GM06990 (cell line): ENCODE results near the gene TPSG1.

Experiments used
- DNase-seq: peaks from one replicate; pipeline ENCODE4 v3.0.0-alpha.2; 2011; ENCODE audit not compliant: insufficient read length; ENCODE audit errors: extremely low read depth
- H3K27me3 ChIP-seq: replicated peaks from 2 replicates; pipeline ENCODE4 v1.6.0; 2011; ENCODE audit warnings: low read length; ENCODE audit not compliant: control insufficient read depth, insufficient read depth
- H3K36me3 ChIP-seq: 2 replicates; pipeline ENCODE4 v1.5.1; 2011; ENCODE audit warnings: low read length; ENCODE audit not compliant: control insufficient read depth, insufficient read depth
- H3K4me3 ChIP-seq: replicated peaks from 2 replicates; pipeline ENCODE4 v1.5.1; 2011; ENCODE audit warnings: low read depth, mild to moderate bottlenecking, control low read depth, low read length
- CTCF ChIP-seq: IDR thresholded peaks from 2 replicates; pipeline ENCODE4 v1.5.1; 2011; ENCODE audit warnings: low read length, control low read depth, mild to moderate bottlenecking, inconsistent platforms; ENCODE audit not compliant: insufficient read depth, poor library complexity, severe bottlenecking

The TPSG1 gene

GRCh38 chr16:1216296-1216619 lies 8.8 kb downstream of the TPSG1 start:
- H3K36me3 ChIP-seq: no peaks in the 10 kb centered on the region
- DNase-seq: no peak
- no peak overlapping the region for H3K4me3 ChIP-seq

GRCh38 chr16:1215574-1216295 lies 9.3 kb downstream of the TPSG1 start:
- TF ChIP-seq CTCF: no peak
- no peaks in the 10 kb centered on the region for H3K27me3 ChIP-seq
- no peak overlapping the region for H3K4me3 ChIP-seq
- no peaks in the 10 kb centered on the region for H3K36me3 ChIP-seq
- no peak for DNase-seq

More at GRCh38 chr16:1216296-1216619, 8.8 kb downstream of the TPSG1 start:
- no peak for TF ChIP-seq CTCF
- no peaks in the 10 kb centered on the region for H3K27me3 ChIP-seq

GRCh38 chr16:1214719-1215118 lies 10.3 kb downstream of the TPSG1 start:
- no peaks in the 10 kb centered on the region for H3K36me3 ChIP-seq
- TF ChIP-seq CTCF: no peak

GRCh38 chr16:1213796-1214372 lies 11.2 kb downstream of the TPSG1 start:
- TF ChIP-seq CTCF: no peak
- no peaks in the 10 kb centered on the region for H3K27me3 ChIP-seq
- no peak for DNase-seq
- no peaks in the 10 kb centered on the region for H3K36me3 ChIP-seq
- H3K4me3 ChIP-seq: no peak overlapping the region

More at GRCh38 chr16:1214719-1215118, 10.3 kb downstream of the TPSG1 start:
- Histone ChIP-seq H3K27me3 (no peaks in the 10 kb centered on the region), H3K4me3 (no peak overlapping the region)
- DNase-seq: no peak

- Histone ChIP-seq H3K4me3 (no peak overlapping the region), H3K27me3 (no peaks in the 10 kb centered on the region), H3K36me3 (no peaks in the 10 kb centered on the region)
- TF ChIP-seq CTCF: no peak
- DNase-seq: no peak
Measured at GRCh38 chr16:1213231-1213630, 11.8 kb downstream of the TPSG1 start.

- no peaks in the 10 kb centered on the region for H3K27me3 ChIP-seq
Measured at GRCh38 chr16:1212616-1213194, 12.4 kb downstream of the TPSG1 start.

More at GRCh38 chr16:1212616-1213194, 12.4 kb downstream of the TPSG1 start:
- DNase-seq: no peak
- TF ChIP-seq CTCF: no peak
- H3K4me3 ChIP-seq: no peak overlapping the region
- no peaks in the 10 kb centered on the region for H3K36me3 ChIP-seq
